Neuronal stem cell (in vitro differentiated cells): ENCODE results near the gene SPHK2.

Experiments
- DNase-seq: peaks from one replicate; pipeline ENCODE4 v3.0.0-alpha.2; 2013; ENCODE audit warnings: low spot score
- H2AFZ ChIP-seq: one replicate; pipeline ENCODE4 v1.6.1; 2013; ENCODE audit warnings: mild to moderate bottlenecking, low read length, inconsistent platforms
- H2AK5ac ChIP-seq: 2 replicates; pipeline ENCODE4 v1.6.1; 2013; ENCODE audit warnings: low read depth, mild to moderate bottlenecking, inconsistent platforms, low read length, moderate library complexity, mixed read lengths
- H2BK120ac ChIP-seq: 2 replicates; pipeline ENCODE4 v1.6.1; 2013; ENCODE audit warnings: low read depth, mild to moderate bottlenecking, inconsistent platforms, low read length, moderate library complexity, mixed read lengths
- H2BK12ac ChIP-seq: one replicate; pipeline ENCODE4 v1.6.1; 2013; ENCODE audit warnings: low read length, inconsistent platforms
- H2BK15ac ChIP-seq: 2 replicates; pipeline ENCODE4 v1.6.1; 2013; ENCODE audit warnings: mild to moderate bottlenecking, low read length, inconsistent platforms, mixed read lengths
- H2BK5ac ChIP-seq: one replicate; pipeline ENCODE4 v1.6.1; 2013; ENCODE audit warnings: inconsistent platforms, mild to moderate bottlenecking, low read length, moderate library complexity
- H3K14ac ChIP-seq: one replicate; pipeline ENCODE4 v1.6.1; 2013; ENCODE audit warnings: low read length, inconsistent platforms
- H3K18ac ChIP-seq: 2 replicates; pipeline ENCODE4 v1.6.1; 2013; ENCODE audit warnings: low read length, inconsistent platforms
- H3K23ac ChIP-seq: 2 replicates; pipeline ENCODE4 v1.6.1; 2013; ENCODE audit warnings: low read depth, mild to moderate bottlenecking, mixed read lengths, low read length, inconsistent platforms; ENCODE audit not compliant: poor library complexity
- H3K27ac ChIP-seq: replicated peaks from 3 replicates; pipeline ENCODE4 v1.5.1; 2013; ENCODE audit warnings: low read length, inconsistent platforms
- H3K27me3 ChIP-seq, 3 experiments: 2 replicates each; pipeline ENCODE4 v1.6.1; 2013; ENCODE audit warnings: low read length in 3 of 3, mild to moderate bottlenecking in 2 of 3, inconsistent platforms in 1 of 3, low read depth in 1 of 3, mixed read lengths in 1 of 3, moderate library complexity in 1 of 3; ENCODE audit not compliant: control insufficient read depth in 3 of 3, insufficient read depth in 3 of 3
- H3K36me3 ChIP-seq, 2 donors: replicated peaks in 1 of 2; 2 replicates each; pipeline ENCODE4 v1.6.1; 2013; ENCODE audit warnings: low read length in 2 of 2; ENCODE audit not compliant: control insufficient read depth in 2 of 2, insufficient read depth in 2 of 2
- H3K4ac ChIP-seq: 2 replicates; pipeline ENCODE4 v1.6.1; 2013; ENCODE audit warnings: inconsistent platforms, mild to moderate bottlenecking, low read length, moderate library complexity
- H3K4me1 ChIP-seq, 2 donors: 1 replicate in 1 of 2; 2 replicates in 1 of 2; pipeline ENCODE4 v1.6.1; 2013; ENCODE audit warnings: low read length in 2 of 2, low read depth in 1 of 2; ENCODE audit not compliant: control insufficient read depth in 2 of 2, insufficient read depth in 1 of 2
- H3K4me2 ChIP-seq: one replicate; pipeline ENCODE4 v1.6.1; 2013; ENCODE audit warnings: mild to moderate bottlenecking, low read length, inconsistent platforms; ENCODE audit not compliant: insufficient read depth, poor library complexity, severe bottlenecking
- H3K4me3 ChIP-seq, 2 donors: 2 replicates each; pipeline ENCODE4 v1.5.1; 2013; ENCODE audit warnings: low read length in 2 of 2, mild to moderate bottlenecking in 2 of 2, inconsistent platforms in 1 of 2, moderate library complexity in 1 of 2
- H3K79me1 ChIP-seq: one replicate; pipeline ENCODE4 v1.6.1; 2013; ENCODE audit warnings: low read depth, mild to moderate bottlenecking, inconsistent platforms, low read length, moderate library complexity
- H3K9ac ChIP-seq: one replicate; pipeline ENCODE4 v1.6.1; 2013; ENCODE audit warnings: mild to moderate bottlenecking, low read depth, low read length, inconsistent platforms; ENCODE audit not compliant: poor library complexity
- H3K9me3 ChIP-seq, 2 donors: replicated peaks in 1 of 2; 2 replicates each; pipeline versions ENCODE3 to v1.6.1; 2013; ENCODE audit warnings: low read length in 2 of 2, mild to moderate bottlenecking in 2 of 2, inconsistent platforms in 1 of 2, low read depth in 1 of 2, mixed read lengths in 1 of 2, moderate library complexity in 1 of 2; ENCODE audit not compliant: control insufficient read depth in 2 of 2, insufficient read depth in 1 of 2
- H4K8ac ChIP-seq: one replicate; pipeline ENCODE4 v1.6.1; 2013; ENCODE audit warnings: low read depth, mild to moderate bottlenecking, inconsistent platforms, low read length, moderate library complexity
- H4K91ac ChIP-seq: one replicate; pipeline ENCODE4 v1.6.1; 2013; ENCODE audit warnings: low read length, low read depth, mild to moderate bottlenecking, inconsistent platforms; ENCODE audit not compliant: poor library complexity
- WGBS, 2 donors: extraction: QIAGEN DNeasy Blood & Tissue Kit; methylation state at CpG; one replicate each; pipeline ENCODE4 v1.1.7; 2013; ENCODE audit warnings: missing lambda C conversion rate in 2 of 2, mixed read lengths in 1 of 2; ENCODE audit not compliant: insufficient read length in 2 of 2, insufficient replicate concordance in 1 of 2; ENCODE audit errors: extremely low coverage in 2 of 2; 5-methylcytosine and 5-hydroxymethylcytosine counted together

The SPHK2 gene

GRCh38 chr19:48624791-48625723, 5.8 kb downstream of the SPHK2 start:
- H3K27me3 ChIP-seq, result no peaks in the 10 kb centered on the region
- peaks cover 2 to 39% of the 10 kb centered on the region in 2 donors for H3K36me3 ChIP-seq
- H3K9me3 ChIP-seq, result no peaks in the 10 kb centered on the region
- no peak for DNase-seq
- H3K4me1 ChIP-seq, result peaks cover 8 to 13% of the 10 kb centered on the region in 2 donors
- H2BK12ac ChIP-seq, result no peak overlapping the region
- H2BK15ac ChIP-seq, result peak overlapping the region; percentile 99
- H3K79me1 ChIP-seq, result peaks cover 8% of the 10 kb centered on the region
- H2BK120ac ChIP-seq, result peak overlapping the region; percentile 49
- WGBS, 2 donors, result no CpG with 5 or more reads among the region's 24 CpGs
- peak overlapping the region; percentile 98 for H2BK5ac ChIP-seq
- H3K4me3 ChIP-seq, result peak overlapping the region; percentile 55 to 80
- no peak overlapping the region for H4K91ac ChIP-seq
- peak overlapping the region; percentile 68 for H2AFZ ChIP-seq
- H3K23ac ChIP-seq, result peak overlapping the region; percentile 81
- peak overlapping the region; percentile 92 for H3K9ac ChIP-seq
- H3K27ac ChIP-seq, result peak overlapping the region; percentile 76
- H3K4me2 ChIP-seq, result peak overlapping the region; percentile 91
- peak overlapping the region; percentile 93 for H3K18ac ChIP-seq
- H3K4ac ChIP-seq, result peak overlapping the region; percentile 77
- peak overlapping the region; percentile 95 for H2AK5ac ChIP-seq
- no peak overlapping the region for H3K14ac ChIP-seq
- no peak overlapping the region for H4K8ac ChIP-seq

DNA sequence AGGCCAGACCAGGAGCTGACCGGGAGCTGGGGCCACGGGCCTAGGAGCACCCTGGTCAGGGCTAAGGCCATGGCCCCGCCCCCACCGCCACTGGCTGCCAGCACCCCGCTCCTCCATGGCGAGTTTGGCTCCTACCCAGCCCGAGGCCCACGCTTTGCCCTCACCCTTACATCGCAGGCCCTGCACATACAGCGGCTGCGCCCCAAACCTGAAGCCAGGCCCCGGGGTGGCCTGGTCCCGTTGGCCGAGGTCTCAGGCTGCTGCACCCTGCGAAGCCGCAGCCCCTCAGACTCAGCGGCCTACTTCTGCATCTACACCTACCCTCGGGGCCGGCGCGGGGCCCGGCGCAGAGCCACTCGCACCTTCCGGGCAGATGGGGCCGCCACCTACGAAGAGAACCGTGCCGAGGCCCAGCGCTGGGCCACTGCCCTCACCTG, 6.6 kb downstream of the SPHK2 start:
- H3K14ac ChIP-seq, result no peak overlapping the region
- peaks cover 5% of the 10 kb centered on the region for H3K79me1 ChIP-seq
- H3K4me2 ChIP-seq, result no peak overlapping the region
- WGBS, 2 donors, result no CpG with 5 or more reads among the region's 30 CpGs
- H3K9me3 ChIP-seq, result no peaks in the 10 kb centered on the region
- no peak overlapping the region for H3K4ac ChIP-seq
- H3K18ac ChIP-seq, result peak overlapping the region; percentile 60
- peaks cover 2 to 44% of the 10 kb centered on the region in 2 donors for H3K36me3 ChIP-seq
- no peak overlapping the region for H3K27ac ChIP-seq
- H3K4me1 ChIP-seq, result peaks cover 14 to 20% of the 10 kb centered on the region in 2 donors
- no peak overlapping the region for H2BK15ac ChIP-seq
- peak overlapping the region; percentile 67 for H3K9ac ChIP-seq
- no peak overlapping the region for H2BK5ac ChIP-seq
- no peak for DNase-seq
- no peak overlapping the region for H2AFZ ChIP-seq
- H3K27me3 ChIP-seq, result no peaks in the 10 kb centered on the region
- peak overlapping the region; percentile 78 for H2BK12ac ChIP-seq
- peak overlapping the region; percentile 81 for H3K23ac ChIP-seq
- no peak overlapping the region for H3K4me3 ChIP-seq
- no peak overlapping the region for H2BK120ac ChIP-seq
- H4K91ac ChIP-seq, result no peak overlapping the region
- H4K8ac ChIP-seq, result no peak overlapping the region
- peak overlapping the region; percentile 44 for H2AK5ac ChIP-seq

GRCh38 chr19:48627201-48627864, 8.0 kb downstream of the SPHK2 start:
- H2AFZ ChIP-seq, result no peak overlapping the region
- no peak overlapping the region for H3K4ac ChIP-seq
- no peak overlapping the region for H4K91ac ChIP-seq
- H2BK5ac ChIP-seq, result no peak overlapping the region
- H3K36me3 ChIP-seq, result peaks cover 4 to 43% of the 10 kb centered on the region in 2 donors
- no peak overlapping the region for H3K4me2 ChIP-seq
- H3K27me3 ChIP-seq, result no peaks in the 10 kb centered on the region
- H3K4me3 ChIP-seq, result no peak overlapping the region
- peak overlapping the region; percentile 41 for H2AK5ac ChIP-seq
- H3K18ac ChIP-seq, result no peak overlapping the region
- H2BK120ac ChIP-seq, result no peak overlapping the region
- peaks cover 18 to 25% of the 10 kb centered on the region in 2 donors for H3K4me1 ChIP-seq
- no peak overlapping the region for H3K27ac ChIP-seq
- H3K23ac ChIP-seq, result no peak overlapping the region
- no peak overlapping the region for H2BK12ac ChIP-seq
- H3K79me1 ChIP-seq, result peaks cover 5% of the 10 kb centered on the region
- no peak overlapping the region for H3K9ac ChIP-seq
- no peak for DNase-seq
- H3K9me3 ChIP-seq, result no peaks in the 10 kb centered on the region
- H2BK15ac ChIP-seq, result no peak overlapping the region
- no peak overlapping the region for H4K8ac ChIP-seq
- no peak overlapping the region for H3K14ac ChIP-seq
- no CpG with 5 or more reads among the region's 6 CpGs for WGBS, 2 donors

GRCh38 chr19:48627865-48628314, 8.6 kb downstream of the SPHK2 start:
- Histone ChIP-seq H3K27ac (no peak overlapping the region), H3K14ac (no peak overlapping the region), H2AFZ (no peak overlapping the region), H3K4me1 (peaks cover 18 to 28% of the 10 kb centered on the region in 2 donors), H3K79me1 (peaks cover 5% of the 10 kb centered on the region), H3K4me3 (no peak overlapping the region), H2BK15ac (no peak overlapping the region), H3K4ac (no peak overlapping the region), H2BK5ac (peak overlapping the region; percentile 54), H4K8ac (no peak overlapping the region), H3K36me3 (peaks cover 5 to 43% of the 10 kb centered on the region in 2 donors), H2AK5ac (peak overlapping the region; percentile 41), H4K91ac (no peak overlapping the region), H3K18ac (peak overlapping the region; percentile 13), H3K9me3 (no peaks in the 10 kb centered on the region), H3K23ac (no peak overlapping the region), H2BK120ac (no peak overlapping the region), H3K4me2 (no peak overlapping the region), H3K9ac (no peak overlapping the region), H3K27me3 (no peaks in the 10 kb centered on the region), H2BK12ac (no peak overlapping the region)
- no peak for DNase-seq
- no CpG with 5 or more reads among the region's 17 CpGs for WGBS, 2 donors
